Measurements from ENCODE around the gene IGFN1. TPM values are rescaled to one million over a fixed set of nuclear protein-coding genes. Genes with fewer than 3 reads are reported as not detected.

IGFN1 gene
- polyA plus RNA-seq, 1 of the 3 experiments (the other 2 are of a cell fraction), result 0.18 TPM

- Histone ChIP-seq H3K9me3 (no peaks in the 10 kb centered on the region), H3K4me3 (ENCODE audit: low read depth in 2 of 2, low read length in 1 of 2) (no peak overlapping the region), H3K4me1 (ENCODE audit: control insufficient read depth in 1 of 2, insufficient read depth in 2 of 2, low read depth in 1 of 2, low read length in 1 of 2) (peaks cover 39 to 41% of the 10 kb centered on the region in 2 experiments), H3K36me3 (replicated peaks in 1 of 2; ENCODE audit: control insufficient read depth in 1 of 2, insufficient read depth in 2 of 2, low read length in 1 of 2) (no peaks in the 10 kb centered on the region), H3K27ac (ENCODE audit: low read depth in 2 of 2, low read length in 1 of 2) (peak overlapping the region; percentile 93 to 97), H3K9ac (no peak overlapping the region), H3K27me3 (ENCODE audit: insufficient read depth) (no peaks in the 10 kb centered on the region), H2AFZ (ENCODE audit: low read depth) (0 out of 2 replicates have a peak overlapping the region, but pooled peaks have one; percentile 26), H3F3A (replicated peaks; ENCODE audit: insufficient read depth) (peaks cover 32% of the 10 kb centered on the region), H3K4me2 (peak overlapping the region; percentile 59; the same call in 1 of the 2 replicates), H3K79me2 (ENCODE audit: insufficient read depth) (no peaks in the 10 kb centered on the region), H3K9me2 (no peaks in the 10 kb centered on the region), H4K20me1 (ENCODE audit: insufficient read depth) (no peaks in the 10 kb centered on the region)
- ChIA-PET POLR2A (no interaction called here), CTCF (interaction anchor here (1.2 to 4.2 kb wide), 6 partner anchors 12 to 141 kb away, joined by 3 to 19 read pairs (median 10); no protein-coding TSS in a partner anchor)
- TF ChIP-seq GATA2 (CRISPR knock-in tag; IDR thresholded peaks at IDR 0.05) (no peak), MEF2A (IDR thresholded peaks at IDR 0.05; ENCODE audit: borderline replicate concordance, low read depth) (no peak), YY1 (IDR thresholded peaks at IDR 0.05; ENCODE audit: low read depth) (no peak), CHD2 (IDR thresholded peaks at IDR 0.05; ENCODE audit: low read length, partially characterized antibody) (no peak)
- WGBS (ENCODE audit: low lambda C conversion rate), result 86% methylated on average over 7 of the region's 7 CpGs
- no peak for DNase-seq
These were observed 78.7 kb downstream of the IGFN1 start for GRCh38 chr1:201269281-201269680.

- ChIA-PET POLR2A (no interaction called here), CTCF (interaction anchor here (1.2 to 4.2 kb wide), 5 partner anchors 12 to 90 kb away, joined by 3 to 19 read pairs (median 12); no protein-coding TSS in a partner anchor)
- DNase-seq, result no peak
- Histone ChIP-seq H3F3A (replicated peaks; ENCODE audit: insufficient read depth) (peaks cover 32% of the 10 kb centered on the region), H3K9ac (no peak overlapping the region), H3K27me3 (ENCODE audit: insufficient read depth) (no peaks in the 10 kb centered on the region), H3K9me3 (no peaks in the 10 kb centered on the region), H3K27ac (ENCODE audit: low read depth in 2 of 2, low read length in 1 of 2) (peak overlapping the region in 1 of 2 experiments; percentile 97; a peak in 2 of 4 replicates), H2AFZ (ENCODE audit: low read depth) (no peak overlapping the region), H3K79me2 (ENCODE audit: insufficient read depth) (no peaks in the 10 kb centered on the region), H3K36me3 (replicated peaks in 1 of 2; ENCODE audit: control insufficient read depth in 1 of 2, insufficient read depth in 2 of 2, low read length in 1 of 2) (no peaks in the 10 kb centered on the region), H3K9me2 (no peaks in the 10 kb centered on the region), H3K4me2 (no peak overlapping the region), H4K20me1 (ENCODE audit: insufficient read depth) (no peaks in the 10 kb centered on the region), H3K4me3 (ENCODE audit: low read depth in 2 of 2, low read length in 1 of 2) (no peak overlapping the region), H3K4me1 (ENCODE audit: control insufficient read depth in 1 of 2, insufficient read depth in 2 of 2, low read depth in 1 of 2, low read length in 1 of 2) (peaks cover 40 to 46% of the 10 kb centered on the region in 2 experiments)
- WGBS (ENCODE audit: low lambda C conversion rate), result 90% methylated on average over 6 of the region's 6 CpGs
- TF ChIP-seq YY1 (IDR thresholded peaks at IDR 0.05; ENCODE audit: low read depth), result no peak
- TF ChIP-seq CHD2 (IDR thresholded peaks at IDR 0.05; ENCODE audit: low read length, partially characterized antibody), result no peak
- no peak for TF ChIP-seq EZH2phosphoT487 (IDR thresholded peaks at IDR 0.05; ENCODE audit: borderline replicate concordance, low read depth)
- no peak for TF ChIP-seq FOXM1 (IDR thresholded peaks at IDR 0.05; ENCODE audit: low read depth)
- no peak for TF ChIP-seq ZBTB33 (IDR thresholded peaks at IDR 0.05; ENCODE audit: borderline replicate concordance, low read depth)
- TF ChIP-seq MAX (IDR thresholded peaks at IDR 0.05; ENCODE audit: low read depth), result no peak
These were observed 79.3 kb downstream of the IGFN1 start for GRCh38 chr1:201269900-201270410.
